HG03442 (cell line): ENCODE measurements around the gene MIS12.

Source experiments
- ATAC-seq: cut with Tn5 transposase; IDR thresholded peaks from one replicate; pipeline ENCODE4 v1.9.1; 2021; ENCODE audit warnings: mild to moderate bottlenecking, moderate library complexity; ENCODE audit not compliant: unreplicated experiment

The MIS12 gene

GRCh38 chr17:5532581-5532980 is 46.2 kb downstream of the MIS12 start:
- ATAC-seq = no peak

- ATAC-seq = no peak
Observed at GRCh38 chr17:5533486-5534315, 47.3 kb downstream of the MIS12 start.

- ATAC-seq = no peak
Observed at GRCh38 chr17:5535436-5535835, 49.1 kb downstream of the MIS12 start.

GRCh38 chr17:5536866-5537650 is 50.7 kb downstream of the MIS12 start:
- ATAC-seq = no peak

GRCh38 chr17:5539286-5539685 is 52.9 kb downstream of the MIS12 start:
- ATAC-seq = no peak

GRCh38 chr17:5540321-5540720 is 54.0 kb downstream of the MIS12 start:
- ATAC-seq = no peak
